H54 (cell line): ENCODE results near the gene CXXC1.
"Not testable (repeated sequence)": the region's sequence is repeated elsewhere in the genome, so short reads cannot be mapped to it uniquely, and the experiment has no call there.

Experiments used
- DNase-seq: peaks from one replicate; pipeline ENCODE4 v3.0.0; 2011; ENCODE audit warnings: low spot score, mixed read lengths; ENCODE audit not compliant: insufficient read length
- FAIRE-seq: peaks from 3 replicates; lab custom pipeline; 2011; peaks lifted over from hg19 to GRCh38; lab: Jason Lieb, UNC
- POLR2A ChIP-seq: IDR thresholded peaks from 2 replicates; pipeline ENCODE4 v1.6.1; 2011; ENCODE audit warnings: low read depth, mild to moderate bottlenecking, low read length

The CXXC1 gene

DNA sequence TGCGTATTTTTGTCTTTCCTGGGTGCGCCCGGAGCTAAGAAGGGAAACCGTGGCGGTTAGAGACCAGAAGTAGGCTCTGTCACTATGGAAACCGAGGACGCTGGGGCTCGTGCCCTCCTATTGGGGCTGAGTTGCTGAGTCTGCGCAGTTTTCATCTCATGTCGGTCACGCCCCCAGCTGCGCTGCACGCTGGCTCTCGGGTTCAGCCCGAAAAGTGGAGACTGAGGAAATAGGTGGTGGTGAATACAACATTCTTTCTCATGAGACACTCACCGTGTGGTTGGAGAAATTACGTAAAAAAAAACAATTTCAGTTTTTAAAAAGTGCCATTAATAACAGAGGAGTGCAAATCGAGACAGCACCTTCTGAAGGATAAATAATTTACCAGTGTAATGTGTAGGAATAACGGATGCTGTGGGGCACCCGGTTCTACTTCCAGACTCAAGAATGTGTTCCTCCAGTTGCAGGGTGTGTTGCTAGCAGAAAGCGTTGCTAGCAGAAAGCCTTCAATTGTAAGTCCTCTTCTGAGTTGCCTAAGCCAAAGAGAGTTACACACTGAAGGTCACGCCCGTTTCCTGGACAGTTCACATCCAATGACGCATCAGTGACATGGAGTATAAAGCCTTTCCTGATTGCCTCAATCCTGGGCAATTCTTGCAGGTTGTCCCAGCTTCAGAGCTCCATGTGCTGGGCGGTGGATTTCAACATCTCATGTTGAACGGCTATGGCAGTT, 20.4 kb upstream of the CXXC1 start:
- DNase-seq (peak; percentile 36), FAIRE-seq (no peak)
- no peak for TF ChIP-seq POLR2A

- FAIRE-seq (no peak), DNase-seq (no peak)
- TF ChIP-seq POLR2A: no peak
Observed at GRCh38 chr18:50307400-50307737, 19.9 kb upstream of the CXXC1 start.

- FAIRE-seq (no peak), DNase-seq (no peak)
- no peak for TF ChIP-seq POLR2A
Observed at GRCh38 chr18:50306944-50307343, 19.5 kb upstream of the CXXC1 start.

DNA sequence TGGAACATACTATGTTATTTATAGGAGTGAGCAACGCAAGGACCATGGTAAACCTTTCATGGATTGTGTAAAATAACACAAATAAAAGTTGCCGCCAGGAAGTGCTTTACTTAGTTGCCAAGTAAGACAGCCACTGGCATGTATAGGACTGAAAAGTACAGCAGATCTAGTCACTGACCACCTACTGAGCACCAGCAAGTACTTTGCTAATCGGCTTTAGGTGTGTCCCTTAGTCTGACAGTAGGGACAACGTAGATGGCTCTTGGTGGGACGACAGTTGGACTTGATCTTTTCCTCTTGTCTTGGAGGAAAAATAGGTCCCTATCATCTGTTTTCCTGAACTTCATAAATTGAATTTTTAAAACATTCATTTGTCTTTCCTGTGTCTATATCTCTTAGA, 13.6 kb upstream of the CXXC1 start:
- TF ChIP-seq POLR2A: no peak
- FAIRE-seq (no peak), DNase-seq (no peak)

DNA sequence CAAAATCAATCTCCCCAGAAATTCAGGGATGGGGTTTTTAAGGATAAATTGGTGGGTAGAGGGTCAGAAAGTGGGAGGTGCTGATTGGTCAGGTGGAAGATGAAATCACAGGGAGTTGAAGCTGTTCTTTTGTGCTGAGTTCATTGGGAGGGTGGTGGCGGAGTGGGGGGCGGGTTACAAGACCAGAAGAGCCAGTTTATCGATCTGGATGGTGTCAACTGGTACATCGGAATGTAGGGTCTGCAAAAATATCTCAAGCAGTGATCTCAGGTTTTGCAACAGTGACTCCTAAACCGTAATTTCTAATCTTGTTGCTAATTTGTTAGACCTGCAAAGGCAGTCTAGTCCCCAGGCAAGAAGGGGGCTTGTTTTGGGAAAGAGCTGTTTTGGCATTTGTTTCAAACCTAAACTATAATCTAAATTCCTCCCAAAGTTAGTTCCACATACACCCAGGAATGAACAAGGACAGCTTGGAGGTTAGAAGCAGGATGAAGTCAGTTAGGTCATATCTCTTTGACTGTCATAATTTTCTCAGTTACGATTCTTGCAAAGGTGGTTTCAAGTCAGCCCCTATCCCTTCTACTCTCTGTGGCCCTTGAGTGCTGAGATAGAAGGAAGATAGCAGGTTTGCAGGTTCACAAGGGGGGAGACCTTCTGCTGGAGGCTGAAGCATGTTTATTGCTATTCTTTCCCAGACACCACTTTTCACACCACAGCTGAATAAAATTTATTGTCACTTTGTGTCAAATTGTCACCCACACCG, 12.3 kb upstream of the CXXC1 start:
- FAIRE-seq: no peak
- DNase-seq: no peak
- TF ChIP-seq POLR2A: no peak

- no peak for FAIRE-seq
Observed at GRCh38 chr18:50298443-50299284, 11.2 kb upstream of the CXXC1 start.

DNA sequence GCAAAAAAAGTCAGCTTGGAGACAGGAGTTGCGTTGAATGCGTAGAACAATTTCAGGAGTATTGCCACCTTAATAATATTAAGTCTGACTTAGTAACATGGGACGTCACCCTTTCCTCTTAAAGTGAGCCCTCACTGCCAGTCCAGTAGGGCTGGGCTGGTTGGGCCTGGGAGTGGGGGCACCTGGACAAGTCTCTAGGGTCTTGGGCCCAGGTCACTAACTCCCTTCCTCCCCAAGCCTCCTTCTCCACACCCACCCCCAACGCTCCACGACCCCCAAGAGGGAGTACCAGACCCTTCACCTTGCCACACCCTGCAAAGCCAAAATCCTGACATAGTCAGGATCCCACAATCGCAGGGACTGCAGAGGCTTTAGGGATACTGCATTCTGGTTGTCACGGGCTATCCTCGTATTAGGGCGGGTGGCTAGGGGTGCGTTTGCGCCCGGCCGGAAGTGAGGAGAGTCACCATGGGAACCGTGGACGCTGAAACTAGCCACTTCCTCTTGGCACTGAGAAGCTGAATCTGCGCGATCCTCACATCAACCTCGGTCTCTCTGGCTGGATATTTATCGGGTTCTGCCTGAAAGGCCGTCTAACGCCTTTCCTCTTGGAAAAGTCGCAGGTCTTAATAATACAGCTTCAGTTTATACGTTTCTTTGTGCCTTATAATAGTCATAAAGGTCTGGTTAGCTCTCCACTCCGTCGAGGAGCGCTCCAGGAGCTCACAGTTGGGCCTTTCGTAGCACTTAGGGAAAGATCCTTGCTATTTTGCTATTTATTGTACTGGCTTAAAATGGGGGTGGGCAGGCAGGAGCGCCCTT, 10.3 kb upstream of the CXXC1 start:
- no peak for FAIRE-seq
- TF ChIP-seq POLR2A: no peak
- DNase-seq: no peak

More at GRCh38 chr18:50298443-50299284, 11.2 kb upstream of the CXXC1 start:
- no peak for TF ChIP-seq POLR2A
- DNase-seq: no peak

- FAIRE-seq (no peak), DNase-seq (no peak)
- TF ChIP-seq POLR2A: no peak
Observed at GRCh38 chr18:50293039-50293438, 5.5 kb upstream of the CXXC1 start.

DNA sequence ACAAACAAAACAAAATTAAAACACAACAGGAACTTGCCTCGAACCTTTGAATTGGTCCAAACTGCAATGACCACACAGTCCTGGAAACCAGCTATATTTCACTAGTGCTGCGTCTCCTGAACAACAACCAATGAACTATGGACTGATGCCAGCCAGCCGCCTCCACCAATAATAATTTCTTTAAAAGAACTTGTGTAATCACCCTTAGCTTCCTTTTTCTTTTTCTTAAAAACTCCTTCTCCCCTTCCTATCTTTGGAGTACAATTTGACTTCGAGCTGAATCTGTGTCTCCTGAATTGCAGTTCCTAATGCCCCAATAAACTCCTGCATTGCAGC, 1.6 kb upstream of the CXXC1 start:
- no peak for TF ChIP-seq POLR2A
- FAIRE-seq: no peak

GRCh38 chr18:50288348-50289107, 1.0 kb upstream of the CXXC1 start:
- DNase-seq, FAIRE-seq: not testable (repeated sequence)

More for the DNA sequence above, 1.6 kb upstream of the CXXC1 start:
- no peak for DNase-seq

- DNase-seq: no peak
- no peak for TF ChIP-seq POLR2A
- FAIRE-seq: no peak
Observed at GRCh38 chr18:50287028-50287440, 458 bp downstream of the CXXC1 start.

GRCh38 chr18:50286391-50287027, 983 bp downstream of the CXXC1 start:
- DNase-seq (peak; percentile 31), FAIRE-seq (no peak)

More at GRCh38 chr18:50286391-50287027, 983 bp downstream of the CXXC1 start:
- no peak for TF ChIP-seq POLR2A
